Omental fat pad (tissue), 4 donors: ENCODE data around the gene GRIN2C. TPM values are rescaled to one million over a fixed set of nuclear protein-coding genes. Genes with fewer than 3 reads are reported as not detected.

ENCODE experiments used
- ATAC-seq: fragments of 150-250 bp; one replicate; pipeline ENCODE4 v1.9.1; 2016; ENCODE audit warnings: mild to moderate bottlenecking, moderate library complexity; ENCODE audit not compliant: low FRiP score
- DNase-seq: peaks from one replicate; pipeline ENCODE4 v3.0.0-alpha.2; 2019; ENCODE audit warnings: low spot score
- total RNA-seq, 4 donors: library from RNA; depleted of rRNA; stranded (reverse); fragments of >200 nt; gene quantifications; one replicate each; pipeline ENCODE4 v1.1.0, GENCODE V29; 2016
- TF ChIP-seq, protein P1 (sequence below), 3 donors: fragments of 450-650 bp; IDR thresholded peaks; one replicate each; pipeline ENCODE4 v1.5.1; 2016 to 2017; ENCODE audit warnings: antibody characterized with exemption in 3 of 3, mild to moderate bottlenecking in 3 of 3, moderate library complexity in 2 of 3

GRIN2C gene
- total RNA-seq, 4 donors from 2014 or later: 1.0 to 4.7 (median 1.6) TPM; not detected in 1

- TF ChIP-seq, protein P1, sequence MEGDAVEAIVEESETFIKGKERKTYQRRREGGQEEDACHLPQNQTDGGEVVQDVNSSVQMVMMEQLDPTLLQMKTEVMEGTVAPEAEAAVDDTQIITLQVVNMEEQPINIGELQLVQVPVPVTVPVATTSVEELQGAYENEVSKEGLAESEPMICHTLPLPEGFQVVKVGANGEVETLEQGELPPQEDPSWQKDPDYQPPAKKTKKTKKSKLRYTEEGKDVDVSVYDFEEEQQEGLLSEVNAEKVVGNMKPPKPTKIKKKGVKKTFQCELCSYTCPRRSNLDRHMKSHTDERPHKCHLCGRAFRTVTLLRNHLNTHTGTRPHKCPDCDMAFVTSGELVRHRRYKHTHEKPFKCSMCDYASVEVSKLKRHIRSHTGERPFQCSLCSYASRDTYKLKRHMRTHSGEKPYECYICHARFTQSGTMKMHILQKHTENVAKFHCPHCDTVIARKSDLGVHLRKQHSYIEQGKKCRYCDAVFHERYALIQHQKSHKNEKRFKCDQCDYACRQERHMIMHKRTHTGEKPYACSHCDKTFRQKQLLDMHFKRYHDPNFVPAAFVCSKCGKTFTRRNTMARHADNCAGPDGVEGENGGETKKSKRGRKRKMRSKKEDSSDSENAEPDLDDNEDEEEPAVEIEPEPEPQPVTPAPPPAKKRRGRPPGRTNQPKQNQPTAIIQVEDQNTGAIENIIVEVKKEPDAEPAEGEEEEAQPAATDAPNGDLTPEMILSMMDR (IDR thresholded peaks at IDR 0.05): no peak
- ATAC-seq (no peak), DNase-seq (no peak)
Observed at GRCh38 chr17:74843352-74843627, 16.4 kb downstream of the GRIN2C start.

DNA sequence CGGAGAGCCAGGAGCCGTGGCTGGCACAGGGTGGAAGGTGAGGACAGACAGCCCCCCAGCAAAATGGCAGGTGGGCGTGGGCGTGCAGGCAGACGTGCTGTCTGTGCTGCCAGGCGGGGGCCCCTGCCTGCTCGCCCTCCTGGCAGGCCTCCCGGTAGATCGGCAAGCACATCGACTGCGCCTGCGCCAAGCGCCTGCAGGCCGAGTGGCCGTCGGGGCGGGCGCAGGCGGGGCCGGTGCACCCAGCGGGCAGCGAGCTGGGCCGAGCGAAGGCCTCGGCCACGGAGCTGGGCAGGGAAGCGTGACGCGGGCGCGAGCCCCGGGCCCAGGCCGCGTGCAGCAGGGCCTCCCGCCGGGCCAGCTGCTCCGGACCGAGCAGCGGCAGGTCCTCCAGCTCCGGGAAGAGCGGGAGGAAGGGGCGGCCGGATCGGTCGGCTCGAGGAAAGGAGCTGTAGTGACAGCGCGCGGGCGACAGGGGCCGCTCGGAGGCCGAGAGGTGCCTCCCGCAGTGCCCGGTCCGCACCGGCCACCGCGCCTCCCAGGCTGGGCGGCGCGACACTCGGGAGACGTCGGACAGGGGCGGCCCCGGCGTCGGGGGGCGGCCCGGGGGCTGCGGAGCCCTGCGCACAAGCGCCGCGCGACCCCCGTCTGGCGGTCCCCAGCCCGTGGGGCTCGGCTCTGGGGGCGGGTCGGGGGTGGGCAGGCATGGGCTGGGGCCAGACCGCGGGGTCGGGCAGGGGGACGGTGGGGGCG, 16.9 kb downstream of the GRIN2C start:
- TF ChIP-seq, protein P1 (IDR thresholded peaks at IDR 0.05): no peak
- peak; percentile 60 for ATAC-seq
- DNase-seq: no peak

GRCh38 chr17:74842146-74842598, 17.5 kb downstream of the GRIN2C start:
- ATAC-seq (no peak), DNase-seq (no peak)
- TF ChIP-seq, protein P1 (IDR thresholded peaks at IDR 0.05): no peak

GRCh38 chr17:74840989-74841666, 18.6 kb downstream of the GRIN2C start:
- DNase-seq: peak; percentile 29
- TF ChIP-seq, protein P1 (IDR thresholded peaks at IDR 0.05): no peak
- peak; percentile 28 for ATAC-seq

GRCh38 chr17:74839990-74840852, 19.5 kb downstream of the GRIN2C start:
- no peak for ATAC-seq
- TF ChIP-seq, protein P1 (IDR thresholded peaks at IDR 0.05): no peak
- no peak for DNase-seq

GRCh38 chr17:74838274-74838673, 21.4 kb downstream of the GRIN2C start:
- DNase-seq: no peak

More at GRCh38 chr17:74838274-74838673, 21.4 kb downstream of the GRIN2C start:
- no peak for ATAC-seq
- TF ChIP-seq, protein P1 (IDR thresholded peaks at IDR 0.05): no peak
